A673 (cell line): ENCODE measurements around the gene TMEM217. TPM values are rescaled to one million over a fixed set of nuclear protein-coding genes. Genes with fewer than 3 reads are reported as not detected.

Source experiments
- BruUV-seq: library from RNA; stranded (reverse); fragments of 400-500 nt; replicated peaks from 2 replicates; lab custom pipeline; 2021; lab: Mats Ljungman, UMichigan
- CTCF ChIA-PET: fragments of 300-600 bp; sonication (Branson Sonifier 250); formaldehyde crosslinking; loops from one replicate; lab custom pipeline; 2022; ENCODE audit warnings: antibody characterized with exemption; lab: Charles Lee
- POLR2A ChIA-PET: fragments of 300-600 bp; sonication (Branson Sonifier 250); formaldehyde crosslinking; loops from one replicate; lab custom pipeline; 2022; ENCODE audit warnings: antibody characterized with exemption; ENCODE audit not compliant: low non-redundant PET; lab: Charles Lee
- DNase-seq: peaks from one replicate; pipeline ENCODE4 v3.0.0-alpha.2; 2015; ENCODE audit warnings: low spot score
- H3K27ac ChIP-seq: fragments of 200-600 bp; sonication (generic); 2 replicates; pipeline ENCODE4 v1.5.1; 2016; ENCODE audit warnings: mixed run types, low read depth, mild to moderate bottlenecking, mixed read lengths, antibody characterized with exemption, low read length; ENCODE audit not compliant: poor library complexity, severe bottlenecking
- H3K27me3 ChIP-seq: fragments of 200-600 bp; sonication (generic); replicated peaks from 2 replicates; pipeline ENCODE4 v1.6.1; 2017; ENCODE audit warnings: mixed run types, low read depth, mild to moderate bottlenecking, mixed read lengths, antibody characterized with exemption, low read length; ENCODE audit not compliant: insufficient read depth, poor library complexity
- H3K36me3 ChIP-seq: fragments of 200-600 bp; sonication (generic); 2 replicates; pipeline ENCODE4 v1.6.1; 2016; ENCODE audit warnings: mixed run types, mild to moderate bottlenecking, mixed read lengths, antibody characterized with exemption, low read length; ENCODE audit not compliant: insufficient read depth, poor library complexity, severe bottlenecking
- H3K4me1 ChIP-seq: fragments of 200-600 bp; sonication (generic); 2 replicates; pipeline ENCODE4 v1.6.1; 2017; ENCODE audit warnings: mixed run types, mild to moderate bottlenecking, mixed read lengths, antibody characterized with exemption, low read length; ENCODE audit not compliant: insufficient read depth, poor library complexity, severe bottlenecking
- H3K4me3 ChIP-seq: fragments of 200-600 bp; sonication (generic); 2 replicates; pipeline ENCODE4 v1.5.1; 2016; ENCODE audit warnings: low read depth, mixed run types, mild to moderate bottlenecking, mixed read lengths, low read length; ENCODE audit not compliant: poor library complexity, severe bottlenecking
- H3K9me3 ChIP-seq: fragments of 200-600 bp; sonication (generic); 2 replicates; pipeline ENCODE4 v1.6.1; 2016; ENCODE audit warnings: mixed run types, low read depth, mild to moderate bottlenecking, mixed read lengths, antibody characterized with exemption, low read length; ENCODE audit not compliant: poor library complexity, severe bottlenecking
- CTCF ChIP-seq: fragments of 300-800, 200-600 bp; sonication (generic); conservative IDR thresholded peaks from 2 replicates; pipeline ENCODE4 v1.5.1; 2017; ENCODE audit warnings: low read depth, mild to moderate bottlenecking, antibody characterized with exemption, low read length, moderate library complexity, mixed read lengths
- EZH2 ChIP-seq: fragments of 200-600 bp; sonication (generic); IDR thresholded peaks from 2 replicates; pipeline ENCODE4 v1.6.1; 2017; ENCODE audit warnings: borderline replicate concordance, low read depth, mild to moderate bottlenecking, mixed read lengths, antibody characterized with exemption, low read length; ENCODE audit not compliant: poor library complexity, severe bottlenecking
- intact Hi-C: fragments of 100-400 bp; cut with micrococcal nuclease; formaldehyde crosslinking; loops from one replicate; pipeline ENCODE4 v1.10.0; 2022; ENCODE audit not compliant: unreplicated experiment
- total RNA-seq: library from RNA; stranded (reverse); gene quantifications from 2 replicates; pipeline ENCODE4 v1.2.3, GENCODE V29; 2021

The TMEM217 gene
- total RNA-seq, 1 experiment from 2014 or later, result 0.37 TPM

- CTCF ChIA-PET, result no interaction called here
- no peak for TF ChIP-seq EZH2
- no peak for TF ChIP-seq CTCF
- peaks cover 8% of the 10 kb centered on the region for H3K4me1 ChIP-seq
These were observed 13.3 kb downstream of the TMEM217 start for GRCh38 chr6:37244430-37245310.

GRCh38 chr6:37243816-37244370 lies 14.1 kb downstream of the TMEM217 start:
- H3K4me1 ChIP-seq, result peaks cover 9% of the 10 kb centered on the region
- H3K27me3 ChIP-seq, result no peaks in the 10 kb centered on the region
- intact Hi-C loops, result no loop called here
- ChIA-PET CTCF (no interaction called here), POLR2A (no interaction called here)
- no peak overlapping the region for H3K4me3 ChIP-seq
- TF ChIP-seq EZH2, result no peak
- no peak for TF ChIP-seq CTCF
- no peaks in the 10 kb centered on the region for H3K9me3 ChIP-seq
- H3K36me3 ChIP-seq, result no peaks in the 10 kb centered on the region
- BruUV-seq, result no TSS peak
- H3K27ac ChIP-seq, result no peak overlapping the region
- DNase-seq, result no peak

More at GRCh38 chr6:37244430-37245310, 13.3 kb downstream of the TMEM217 start:
- no peaks in the 10 kb centered on the region for H3K9me3 ChIP-seq
- POLR2A ChIA-PET, result no interaction called here
- H3K27ac ChIP-seq, result no peak overlapping the region
- H3K36me3 ChIP-seq, result no peaks in the 10 kb centered on the region
- intact Hi-C loops, result no loop called here
- H3K4me3 ChIP-seq, result no peak overlapping the region
- H3K27me3 ChIP-seq, result no peaks in the 10 kb centered on the region
- no TSS peak for BruUV-seq
- no peak for DNase-seq

GRCh38 chr6:37243131-37243815 lies 14.7 kb downstream of the TMEM217 start:
- intact Hi-C loops, result no loop called here
- BruUV-seq, result no TSS peak

More at GRCh38 chr6:37243131-37243815, 14.7 kb downstream of the TMEM217 start:
- H3K9me3 ChIP-seq, result no peaks in the 10 kb centered on the region
- POLR2A ChIA-PET, result no interaction called here
- no peak for DNase-seq
- CTCF ChIA-PET, result interaction anchor here (0.6 kb wide), 1 partner anchor 1474 kb away, joined by 8 read pairs; no protein-coding TSS in a partner anchor
- peaks cover 9% of the 10 kb centered on the region for H3K4me1 ChIP-seq
- no peak for TF ChIP-seq EZH2
- no peak for TF ChIP-seq CTCF
- H3K27me3 ChIP-seq, result no peaks in the 10 kb centered on the region
- H3K4me3 ChIP-seq, result no peak overlapping the region
- no peak overlapping the region for H3K27ac ChIP-seq
- H3K36me3 ChIP-seq, result no peaks in the 10 kb centered on the region
